Tibial artery (tissue), 4 donors: Measurements from ENCODE around the gene EIF5.

Source experiments
- DNase-seq, 2 donors: peaks; one replicate each; pipeline ENCODE4 v3.0.0-alpha.2; 2019
- H3K27ac ChIP-seq, 2 donors: fragments of 200-600 bp; sonication (generic) in 1 of 2; 1 replicate in 1 of 2; 2 replicates in 1 of 2; pipeline ENCODE4 v1.5.1; 2018 to 2019; ENCODE audit warnings: mild to moderate bottlenecking in 1 of 2
- H3K27me3 ChIP-seq, 2 donors: fragments of 200-600 bp; sonication (generic) in 1 of 2; one replicate each; pipeline versions ENCODE4 v1.5.1 to v1.6.0; 2016 to 2019
- H3K36me3 ChIP-seq, 3 donors: fragments of 200-600 bp; sonication (generic) in 2 of 3; one replicate each; pipeline ENCODE4 v1.5.1; 2016 to 2019; ENCODE audit warnings: mild to moderate bottlenecking in 2 of 3
- H3K4me1 ChIP-seq, 4 donors: fragments of 200-600 bp; sonication (generic) in 2 of 4; 1 replicate in 3 of 4; 2 replicates in 1 of 4; pipeline ENCODE4 v1.5.1; 2016 to 2019
- H3K4me3 ChIP-seq, 2 donors: fragments of 200-600 bp; sonication (generic) in 1 of 2; 1 replicate in 1 of 2; 2 replicates in 1 of 2; pipeline ENCODE4 v1.5.1; 2018 to 2019; ENCODE audit warnings: mild to moderate bottlenecking in 2 of 2
- H3K9me3 ChIP-seq, 3 donors: fragments of 200-600 bp; sonication (generic) in 1 of 3; one replicate each; pipeline ENCODE4 v1.5.1; 2016 to 2019
- CTCF ChIP-seq, 2 experiments: fragments of 200-600 bp in 1 of 2; fragments of 450-650 bp in 1 of 2; IDR thresholded peaks; one replicate each; pipeline ENCODE4 v1.5.1; 2017 to 2019; ENCODE audit warnings: antibody characterized with exemption in 2 of 2, mild to moderate bottlenecking in 1 of 2, moderate library complexity in 1 of 2
- intact Hi-C: fragments of 100-400 bp; cut with DNase I; formaldehyde crosslinking; loops from one replicate; pipeline ENCODE4 v1.15.0; 2023; ENCODE audit warnings: low total_unique reads

Gene EIF5

GRCh38 chr14:103293465-103293864, 40.6 kb upstream of the EIF5 start:
- Histone ChIP-seq H3K36me3 (no peaks in the 10 kb centered on the region), H3K9me3 (no peaks in the 10 kb centered on the region), H3K4me3 (no peak overlapping the region), H3K27me3 (peaks cover 0 to 47% of the 10 kb centered on the region in 2 donors), H3K4me1 (no peaks in the 10 kb centered on the region), H3K27ac (no peak overlapping the region)
- intact Hi-C loops, result loop anchor here (1.0 kb wide), 1 partner anchor 189 kb away; no protein-coding TSS in a partner anchor
- no peak for TF ChIP-seq CTCF (IDR thresholded peaks at IDR 0.05)
- peak in 1 of 2 donors; percentile 49 for DNase-seq

- no peak for TF ChIP-seq CTCF (IDR thresholded peaks at IDR 0.05)
- H3K4me3 ChIP-seq, result no peak overlapping the region
- H3K9me3 ChIP-seq, result no peaks in the 10 kb centered on the region
- peaks cover 0 to 47% of the 10 kb centered on the region in 2 donors for H3K27me3 ChIP-seq
- DNase-seq, result peak in 1 of 2 donors; percentile 57
- H3K4me1 ChIP-seq, result no peaks in the 10 kb centered on the region
- intact Hi-C loops, result no loop called here
- H3K36me3 ChIP-seq, result no peaks in the 10 kb centered on the region
- H3K27ac ChIP-seq, result no peak overlapping the region
These were observed 39.9 kb upstream of the EIF5 start for GRCh38 chr14:103294091-103294490.

GRCh38 chr14:103296007-103296406, 38.0 kb upstream of the EIF5 start:
- intact Hi-C loops, result no loop called here
- Histone ChIP-seq H3K9me3 (no peaks in the 10 kb centered on the region), H3K27me3 (peaks cover 0 to 34% of the 10 kb centered on the region in 2 donors), H3K27ac (no peak overlapping the region), H3K4me1 (no peaks in the 10 kb centered on the region), H3K36me3 (no peaks in the 10 kb centered on the region), H3K4me3 (no peak overlapping the region)
- TF ChIP-seq CTCF (IDR thresholded peaks at IDR 0.05), result no peak
- no peak for DNase-seq

GRCh38 chr14:103296987-103297386, 37.0 kb upstream of the EIF5 start:
- no peaks in the 10 kb centered on the region for H3K36me3 ChIP-seq
- peaks cover 0 to 27% of the 10 kb centered on the region in 2 donors for H3K27me3 ChIP-seq
- H3K4me1 ChIP-seq, result no peaks in the 10 kb centered on the region
- TF ChIP-seq CTCF (IDR thresholded peaks at IDR 0.05), result no peak
- peak in 1 of 2 donors; percentile 42 for DNase-seq
- H3K9me3 ChIP-seq, result no peaks in the 10 kb centered on the region
- H3K4me3 ChIP-seq, result no peak overlapping the region
- no peak overlapping the region for H3K27ac ChIP-seq
- intact Hi-C loops, result no loop called here

GRCh38 chr14:103298620-103299019, 35.4 kb upstream of the EIF5 start:
- no peak overlapping the region for H3K4me3 ChIP-seq
- no peaks in the 10 kb centered on the region for H3K36me3 ChIP-seq
- H3K4me1 ChIP-seq, result no peaks in the 10 kb centered on the region
- peaks cover 0 to 14% of the 10 kb centered on the region in 2 donors for H3K27me3 ChIP-seq
- H3K9me3 ChIP-seq, result no peaks in the 10 kb centered on the region
- intact Hi-C loops, result no loop called here
- peak in 1 of 2 donors; percentile 28 for DNase-seq
- no peak for TF ChIP-seq CTCF (IDR thresholded peaks at IDR 0.05)
- no peak overlapping the region for H3K27ac ChIP-seq
